AG10803 (cell line): ENCODE results near the gene TTC28.

ENCODE experiments used
- DNase-seq: peaks from one replicate; pipeline ENCODE4 v3.0.0; 2010; ENCODE audit warnings: low read depth
- H3K4me3 ChIP-seq: 2 replicates; pipeline ENCODE4 v1.5.1; 2011; ENCODE audit warnings: mild to moderate bottlenecking, low read length, control low read depth
- CTCF ChIP-seq: conservative IDR thresholded peaks from 2 replicates; pipeline ENCODE4 v1.5.1; 2011; ENCODE audit warnings: mild to moderate bottlenecking, low read length, control low read depth, inconsistent platforms

The TTC28 gene

GRCh38 chr22:27984723-27985122 is 694.9 kb downstream of the TTC28 start:
- TF ChIP-seq CTCF, result no peak
- DNase-seq, result no peak
- no peak overlapping the region for H3K4me3 ChIP-seq

- H3K4me3 ChIP-seq, result no peak overlapping the region
- no peak for DNase-seq
- no peak for TF ChIP-seq CTCF
Observed at GRCh38 chr22:27984001-27984695, 695.5 kb downstream of the TTC28 start.

- TF ChIP-seq CTCF, result no peak
- DNase-seq, result no peak
- no peak overlapping the region for H3K4me3 ChIP-seq
Observed at GRCh38 chr22:27983361-27983791, 696.3 kb downstream of the TTC28 start.

- no peak overlapping the region for H3K4me3 ChIP-seq
- no peak for TF ChIP-seq CTCF
- no peak for DNase-seq
Observed at GRCh38 chr22:27982630-27983180, 696.9 kb downstream of the TTC28 start.

GRCh38 chr22:27982106-27982505 is 697.5 kb downstream of the TTC28 start:
- DNase-seq, result no peak
- no peak overlapping the region for H3K4me3 ChIP-seq
- no peak for TF ChIP-seq CTCF

GRCh38 chr22:27980424-27981148 is 699.1 kb downstream of the TTC28 start:
- TF ChIP-seq CTCF, result no peak

GRCh38 chr22:27978802-27979201 is 700.8 kb downstream of the TTC28 start:
- no peak for DNase-seq
- TF ChIP-seq CTCF, result no peak
- no peak overlapping the region for H3K4me3 ChIP-seq

More at GRCh38 chr22:27980424-27981148, 699.1 kb downstream of the TTC28 start:
- DNase-seq, result no peak
- no peak overlapping the region for H3K4me3 ChIP-seq
